ENCODE data around the gene NFATC1.

NFATC1 gene

GRCh38 chr18:79529991-79530390 lies 134.3 kb downstream of the NFATC1 start:
- no peak for TF ChIP-seq ZFX (IDR thresholded peaks at IDR 0.05)
- TF ChIP-seq, protein P1, sequence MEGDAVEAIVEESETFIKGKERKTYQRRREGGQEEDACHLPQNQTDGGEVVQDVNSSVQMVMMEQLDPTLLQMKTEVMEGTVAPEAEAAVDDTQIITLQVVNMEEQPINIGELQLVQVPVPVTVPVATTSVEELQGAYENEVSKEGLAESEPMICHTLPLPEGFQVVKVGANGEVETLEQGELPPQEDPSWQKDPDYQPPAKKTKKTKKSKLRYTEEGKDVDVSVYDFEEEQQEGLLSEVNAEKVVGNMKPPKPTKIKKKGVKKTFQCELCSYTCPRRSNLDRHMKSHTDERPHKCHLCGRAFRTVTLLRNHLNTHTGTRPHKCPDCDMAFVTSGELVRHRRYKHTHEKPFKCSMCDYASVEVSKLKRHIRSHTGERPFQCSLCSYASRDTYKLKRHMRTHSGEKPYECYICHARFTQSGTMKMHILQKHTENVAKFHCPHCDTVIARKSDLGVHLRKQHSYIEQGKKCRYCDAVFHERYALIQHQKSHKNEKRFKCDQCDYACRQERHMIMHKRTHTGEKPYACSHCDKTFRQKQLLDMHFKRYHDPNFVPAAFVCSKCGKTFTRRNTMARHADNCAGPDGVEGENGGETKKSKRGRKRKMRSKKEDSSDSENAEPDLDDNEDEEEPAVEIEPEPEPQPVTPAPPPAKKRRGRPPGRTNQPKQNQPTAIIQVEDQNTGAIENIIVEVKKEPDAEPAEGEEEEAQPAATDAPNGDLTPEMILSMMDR (conservative IDR thresholded peaks at IDR 0.05) = no peak
- H3K27ac ChIP-seq = no peak overlapping the region

DNA sequence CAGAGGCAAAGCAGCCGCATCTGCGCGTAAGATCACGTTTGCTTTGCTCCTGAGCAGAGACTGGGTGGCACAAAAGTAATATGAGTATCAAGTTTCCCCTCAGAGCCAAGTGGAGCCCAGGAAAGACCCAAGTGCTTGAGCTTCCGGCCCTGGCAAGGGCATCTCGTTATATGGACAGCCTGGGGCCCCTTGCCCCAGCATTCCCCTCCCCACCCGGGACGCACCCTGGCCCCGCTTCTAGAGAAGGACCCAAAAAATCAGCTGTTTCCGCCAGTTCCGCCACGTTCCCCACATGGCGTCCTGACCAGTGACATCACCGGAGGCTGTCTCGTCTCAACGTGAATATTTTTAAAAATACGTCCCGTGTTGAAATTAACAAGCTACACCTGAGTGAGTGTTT lies 135.1 kb downstream of the NFATC1 start:
- TF ChIP-seq ZFX (IDR thresholded peaks at IDR 0.05) = no peak
- TF ChIP-seq, protein P1 (conservative IDR thresholded peaks at IDR 0.05) = no peak
- no peak overlapping the region for H3K27ac ChIP-seq

DNA sequence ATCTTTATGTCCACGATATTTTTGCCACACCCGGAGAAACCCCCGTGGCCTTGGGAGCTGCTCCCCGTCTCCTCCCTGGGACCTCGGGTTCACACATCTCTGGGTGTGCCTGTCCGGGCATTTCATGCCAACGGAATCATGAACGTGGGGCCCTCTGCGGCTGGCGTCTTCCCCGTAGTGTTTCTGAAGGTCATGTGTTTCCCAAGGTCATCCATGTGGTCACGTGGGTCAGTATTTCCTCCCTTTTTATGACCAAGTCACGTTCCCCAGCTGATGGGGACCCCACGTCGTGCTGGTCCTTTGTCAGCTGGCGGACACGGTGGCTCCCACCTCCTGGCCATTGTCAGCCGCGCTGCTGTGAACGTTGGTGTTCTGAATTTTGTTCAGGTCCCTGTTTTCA lies 135.7 kb downstream of the NFATC1 start:
- H3K27ac ChIP-seq = no peak overlapping the region
- TF ChIP-seq, protein P1 (conservative IDR thresholded peaks at IDR 0.05) = no peak
- no peak for TF ChIP-seq ZFX (IDR thresholded peaks at IDR 0.05)

DNA sequence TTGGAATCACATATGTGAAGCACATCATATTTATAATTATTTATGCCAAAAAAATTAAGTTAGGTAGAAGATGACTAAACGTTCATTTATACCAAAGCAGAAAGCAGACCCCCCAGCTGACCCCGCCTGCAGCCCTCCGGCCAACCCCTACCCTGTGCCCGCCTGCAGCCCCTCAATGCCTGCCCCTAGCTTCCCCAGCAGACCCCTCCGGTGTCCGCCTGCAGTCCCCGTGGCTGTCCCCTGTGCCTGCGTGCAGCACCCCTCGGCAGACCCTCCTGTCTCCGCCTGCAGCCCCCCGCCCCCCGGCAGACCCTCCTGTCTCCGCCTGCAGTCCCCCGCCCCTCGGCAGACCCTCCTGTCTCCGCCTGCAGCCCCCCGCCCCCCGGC lies 136.2 kb downstream of the NFATC1 start:
- no peak overlapping the region for H3K27ac ChIP-seq
- TF ChIP-seq, protein P1 (conservative IDR thresholded peaks at IDR 0.05) = no peak
- no peak for TF ChIP-seq ZFX (IDR thresholded peaks at IDR 0.05)

- TF ChIP-seq ZFX (IDR thresholded peaks at IDR 0.05) = no peak
- TF ChIP-seq, protein P1 (conservative IDR thresholded peaks at IDR 0.05) = no peak
- no peak overlapping the region for H3K27ac ChIP-seq
Measured at GRCh38 chr18:79532313-79533007, 136.7 kb downstream of the NFATC1 start.

GRCh38 chr18:79533146-79533545 lies 137.4 kb downstream of the NFATC1 start:
- TF ChIP-seq, protein P1 (conservative IDR thresholded peaks at IDR 0.05) = no peak
- no peak for TF ChIP-seq ZFX (IDR thresholded peaks at IDR 0.05)

DNA sequence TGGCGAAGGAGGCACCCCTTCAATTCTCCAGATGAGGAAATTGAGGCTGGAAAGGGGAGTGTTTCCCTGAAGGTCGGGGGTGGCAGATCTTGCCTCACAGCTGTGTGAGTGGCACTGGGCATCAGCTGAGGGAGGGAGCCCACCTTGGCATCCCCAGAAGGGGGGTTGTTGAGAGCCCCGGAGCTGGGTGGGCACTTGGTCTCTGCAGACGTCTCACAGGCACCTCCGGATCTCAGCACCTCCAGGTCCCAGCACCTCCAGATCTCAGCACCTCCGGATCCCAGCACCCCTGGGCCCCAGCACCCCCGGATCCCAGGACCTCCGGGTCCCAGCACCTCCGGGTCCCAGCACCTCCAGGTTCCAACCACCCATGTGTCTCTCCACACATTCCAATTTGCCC lies 137.9 kb downstream of the NFATC1 start:
- TF ChIP-seq, protein P1 (conservative IDR thresholded peaks at IDR 0.05) = no peak
- TF ChIP-seq ZFX (IDR thresholded peaks at IDR 0.05) = no peak
- H3K27ac ChIP-seq = no peak overlapping the region

More at GRCh38 chr18:79533146-79533545, 137.4 kb downstream of the NFATC1 start:
- no peak overlapping the region for H3K27ac ChIP-seq

Measured in C4-2B (cell line).